NCI-H1417 (cell line): Measurements from ENCODE around the gene BSN.

ENCODE experiments used
- DNase-seq, 3 experiments: peaks; one replicate each; lab custom pipeline; 2025; lab: John Stamatoyannopoulos, UW

BSN gene

DNA sequence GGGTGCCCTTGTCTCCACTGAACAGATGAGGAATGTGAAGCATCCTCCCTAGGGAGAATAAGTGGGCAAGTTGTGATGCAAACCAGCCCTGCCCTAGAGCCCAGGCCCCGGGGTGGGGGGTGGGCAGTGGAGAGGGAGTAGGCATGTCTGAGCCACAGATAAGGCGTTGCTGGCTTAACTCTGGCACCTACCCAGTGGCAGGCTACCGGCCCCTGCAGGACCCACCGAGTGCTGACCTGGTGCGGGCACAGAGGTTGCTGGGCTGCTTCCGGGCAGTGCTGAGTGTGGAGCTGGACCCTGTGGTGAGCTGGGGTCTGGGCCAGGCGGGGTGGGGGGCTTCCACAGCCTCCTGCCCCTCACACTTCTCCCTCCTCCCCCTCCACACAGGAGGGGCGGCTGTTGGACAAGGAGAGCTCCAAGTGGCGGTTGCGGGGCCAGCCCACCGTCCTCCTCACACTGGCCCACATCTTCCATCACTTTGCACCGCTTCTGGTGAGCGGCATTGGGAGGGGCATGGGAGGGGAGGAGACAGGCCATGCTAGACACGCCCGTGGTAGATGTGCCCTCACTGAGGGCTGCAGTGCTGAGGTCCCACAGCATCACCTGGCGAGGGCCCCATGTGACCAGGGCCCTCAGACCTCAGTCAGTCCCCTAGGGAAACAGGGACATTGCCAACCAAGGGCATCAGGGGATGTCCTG lies 145.2 kb downstream of the BSN start:
- no peak for DNase-seq

DNA sequence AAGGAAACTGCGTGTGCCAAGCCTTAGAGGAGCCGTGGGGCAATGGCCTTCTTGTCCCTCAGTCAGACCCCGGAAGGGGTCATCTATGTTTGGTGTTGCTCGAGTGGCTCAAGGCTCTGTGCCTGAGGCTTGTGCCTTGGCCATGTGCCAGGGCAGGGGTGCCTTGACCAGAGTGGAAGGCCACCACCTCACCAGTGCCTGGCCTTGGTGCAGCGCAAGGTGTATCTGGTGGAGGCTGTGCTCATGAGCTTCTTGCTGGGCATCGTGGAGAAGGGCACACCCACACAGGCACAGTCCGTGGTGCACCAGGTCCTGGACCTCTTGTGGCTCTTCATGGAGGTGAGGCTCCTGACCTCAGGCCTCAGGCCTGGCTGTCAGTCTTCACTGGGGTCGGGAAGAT lies 145.7 kb downstream of the BSN start:
- DNase-seq, result no peak

DNA sequence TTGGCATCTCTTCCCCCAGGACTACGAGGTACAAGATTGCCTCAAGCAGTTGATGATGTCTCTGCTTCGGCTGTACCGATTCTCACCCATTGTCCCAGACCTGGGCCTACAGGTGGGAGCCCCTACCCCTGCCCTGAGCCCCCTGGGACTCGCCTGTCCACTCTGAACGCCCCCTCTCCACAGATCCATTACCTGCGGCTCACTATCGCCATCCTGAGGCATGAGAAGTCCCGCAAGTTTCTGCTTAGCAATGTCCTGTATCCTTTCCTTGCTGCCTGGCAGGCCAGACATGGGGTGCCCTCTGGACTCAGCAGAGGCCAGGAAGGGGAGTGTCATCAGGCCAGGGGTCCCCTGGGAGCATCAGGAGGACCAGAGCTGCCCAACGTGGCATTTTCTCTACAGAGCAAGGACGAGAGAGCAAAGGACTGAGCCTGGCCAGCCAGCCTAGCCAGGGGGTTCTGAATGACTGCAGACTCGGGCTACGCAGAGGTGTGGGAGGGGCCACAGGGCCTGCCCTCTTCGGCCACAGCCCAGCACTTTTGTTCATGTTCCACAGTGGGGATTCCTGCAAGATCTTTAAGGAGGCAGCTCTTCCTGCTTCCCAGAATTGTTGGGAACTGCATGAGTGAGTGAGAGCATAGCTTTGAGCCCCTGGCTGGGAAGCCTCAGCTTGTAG lies 146.3 kb downstream of the BSN start:
- no peak for DNase-seq

DNA sequence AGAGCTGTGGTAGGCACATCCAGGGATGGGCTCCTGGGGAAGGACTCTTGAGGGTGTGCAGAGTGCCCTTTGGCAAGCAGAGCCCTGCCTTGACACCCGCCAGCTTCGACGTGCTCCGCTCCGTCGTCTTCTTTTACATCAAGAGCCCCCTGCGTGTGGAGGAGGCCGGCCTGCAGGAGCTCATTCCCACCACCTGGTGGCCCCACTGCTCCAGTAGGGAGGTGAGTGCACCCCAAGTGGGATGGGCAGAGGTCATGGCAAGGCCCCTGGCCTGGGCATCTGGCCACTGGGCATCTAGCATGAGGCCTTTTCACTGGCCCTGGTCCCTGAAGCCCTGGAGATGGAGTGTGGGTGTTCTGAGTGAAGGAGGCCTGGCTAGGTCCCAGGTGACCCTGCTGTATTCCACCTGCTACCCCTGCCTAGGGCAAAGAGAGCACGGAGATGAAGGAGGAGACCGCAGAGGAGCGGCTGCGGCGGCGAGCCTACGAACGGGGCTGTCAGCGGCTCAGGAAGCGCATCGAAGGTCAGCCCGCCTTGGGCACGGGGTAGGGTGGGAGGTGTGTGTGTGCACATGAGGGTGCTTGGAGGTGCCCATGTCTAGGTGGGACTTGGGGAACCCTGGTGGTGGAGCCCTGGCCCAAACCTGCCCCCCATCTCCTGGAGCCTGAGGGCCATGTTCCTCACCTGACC lies 147.3 kb downstream of the BSN start:
- no peak for DNase-seq

DNA sequence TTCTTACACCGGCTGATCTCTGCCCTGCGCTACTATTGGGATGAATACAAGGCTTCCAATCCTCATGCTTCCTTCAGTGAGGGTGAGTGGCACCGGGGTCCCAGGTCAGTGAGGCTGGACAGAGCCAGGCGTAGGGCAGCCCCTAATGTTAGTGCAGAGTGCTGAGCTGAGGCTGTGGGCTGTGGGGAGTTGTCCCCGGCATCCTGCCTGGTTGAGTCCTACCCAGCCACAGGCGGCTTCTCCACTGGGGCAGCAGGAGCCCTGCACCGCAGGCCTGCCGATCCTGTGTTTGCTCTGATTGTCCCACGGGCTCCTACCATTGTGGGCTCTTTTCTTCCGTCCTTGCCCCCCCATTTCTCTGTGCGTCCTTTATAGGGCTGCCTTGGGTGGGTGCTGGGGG lies 148.4 kb downstream of the BSN start:
- DNase-seq, result no peak

DNA sequence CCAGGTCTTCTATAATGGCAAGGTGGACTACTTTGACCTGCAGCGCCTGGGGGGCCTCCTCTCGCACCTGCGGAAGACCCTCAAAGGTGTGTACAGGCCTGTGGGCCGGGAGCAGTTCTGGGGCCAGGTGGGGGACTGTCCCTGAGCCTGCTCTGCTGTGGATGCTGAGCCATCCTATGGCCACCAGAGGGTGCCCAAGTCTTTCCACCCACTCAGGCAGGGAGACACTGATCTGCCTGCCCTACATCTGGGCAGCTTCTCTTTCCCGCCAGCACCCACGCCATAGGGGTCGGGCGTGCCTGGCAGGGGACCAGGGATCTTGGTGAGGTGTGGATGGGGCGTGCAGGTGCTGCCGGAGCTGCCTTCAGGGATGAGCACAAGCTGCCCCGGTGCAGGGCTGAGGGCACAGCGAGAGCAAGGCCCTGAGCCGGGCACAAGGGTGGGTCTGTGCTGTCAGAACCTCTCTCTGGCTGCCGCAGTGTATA lies 149.2 kb downstream of the BSN start:
- peak; percentile 12 to 63 (median 16) for DNase-seq

DNA sequence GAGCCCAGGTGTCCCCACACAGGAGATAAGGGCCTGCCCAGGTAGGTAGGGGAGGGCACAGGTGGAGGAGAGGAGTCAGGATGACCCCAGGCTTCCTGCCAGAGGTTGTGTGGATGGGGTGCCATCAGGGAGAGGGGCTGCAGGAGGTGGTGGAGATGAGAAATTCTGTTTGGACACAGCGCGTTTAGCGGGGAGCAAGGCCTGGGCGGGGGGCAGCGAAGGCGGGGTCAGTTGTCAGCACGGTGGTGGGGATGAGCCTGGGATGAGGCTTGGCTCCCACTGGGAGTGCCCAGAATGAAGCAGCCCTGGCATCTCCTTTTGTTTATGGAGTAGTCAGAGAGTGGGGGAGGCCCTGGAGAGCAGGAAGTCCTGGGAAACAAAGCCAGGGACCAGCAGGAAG lies 149.7 kb downstream of the BSN start:
- DNase-seq, result no peak

DNA sequence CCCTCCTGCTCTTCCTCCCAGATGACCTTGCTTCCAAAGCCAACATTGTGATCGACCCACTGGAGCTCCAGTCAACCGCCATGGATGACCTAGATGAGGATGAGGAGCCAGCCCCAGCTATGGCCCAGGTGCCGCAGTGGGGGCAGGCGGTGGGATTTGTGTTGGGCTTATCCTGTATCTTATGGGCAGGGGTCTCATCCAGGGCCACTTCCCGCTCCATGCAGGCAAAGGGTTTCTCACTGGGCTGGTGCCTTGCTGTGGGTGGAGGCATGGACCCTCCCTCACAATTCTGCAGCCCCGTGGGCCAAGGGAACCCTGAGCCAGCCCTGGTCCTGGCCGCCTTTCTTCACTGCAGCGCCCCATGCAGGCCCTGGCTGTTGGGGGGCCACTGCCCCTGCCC lies 150.4 kb downstream of the BSN start:
- no peak for DNase-seq

DNA sequence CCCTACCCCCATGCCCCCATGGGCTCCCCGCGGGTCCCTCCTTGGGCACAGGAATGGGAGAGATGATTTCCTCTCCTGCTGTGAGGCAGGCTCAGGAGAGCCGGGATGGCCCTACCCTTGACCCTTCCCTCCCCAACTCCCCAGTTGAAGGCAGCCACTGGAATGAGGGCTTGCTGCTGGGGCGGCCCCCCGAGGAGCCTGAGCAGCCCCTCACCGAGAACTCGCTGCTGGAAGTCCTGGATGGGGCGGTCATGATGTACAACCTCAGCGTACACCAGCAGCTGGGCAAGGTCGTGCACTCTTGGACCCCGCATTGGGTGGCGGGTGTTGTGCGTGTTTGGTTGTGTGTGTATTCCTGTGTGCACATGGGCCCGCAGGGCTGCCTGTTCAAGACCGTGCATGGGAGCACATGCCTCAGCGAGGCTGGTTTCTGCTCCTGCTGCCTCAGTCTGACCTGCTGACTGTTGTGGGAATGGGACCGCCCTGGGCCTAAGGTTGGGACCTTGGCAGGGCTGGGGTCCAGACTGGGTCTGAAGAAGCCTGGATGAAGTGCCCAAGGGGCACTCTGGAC lies 151.2 kb downstream of the BSN start:
- no peak for DNase-seq

DNA sequence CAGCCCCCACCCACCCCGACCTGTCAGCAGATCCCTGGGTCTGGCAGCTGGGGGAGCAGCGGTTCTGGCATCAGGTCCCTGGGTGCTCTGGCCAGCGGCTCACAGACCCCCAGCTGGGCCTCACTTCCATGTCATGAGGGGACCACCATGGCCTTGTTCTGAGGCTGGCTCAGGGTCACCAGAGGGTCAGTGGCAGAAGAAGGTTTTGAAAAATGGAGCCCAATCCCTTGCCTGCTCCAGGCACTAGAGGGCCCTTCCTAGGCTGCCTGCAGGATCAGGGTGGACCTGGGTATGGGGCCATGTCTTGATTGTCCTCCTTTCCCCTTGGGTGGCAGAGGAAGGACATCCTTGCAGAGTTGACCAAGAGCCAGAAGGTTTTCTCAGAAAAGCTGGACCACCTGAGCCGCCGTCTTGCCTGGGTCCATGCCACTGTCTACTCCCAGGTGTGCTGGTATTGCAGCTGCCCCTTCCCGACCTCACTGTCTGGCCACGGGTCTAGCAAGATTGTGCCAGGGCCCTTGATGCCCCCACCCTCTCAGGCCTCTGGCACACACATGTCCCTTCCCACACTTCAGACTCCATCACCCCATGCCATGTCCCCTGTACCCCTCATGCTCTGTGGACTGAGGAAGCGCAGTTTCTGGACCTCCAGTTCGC lies 152.3 kb downstream of the BSN start:
- no peak for DNase-seq

DNA sequence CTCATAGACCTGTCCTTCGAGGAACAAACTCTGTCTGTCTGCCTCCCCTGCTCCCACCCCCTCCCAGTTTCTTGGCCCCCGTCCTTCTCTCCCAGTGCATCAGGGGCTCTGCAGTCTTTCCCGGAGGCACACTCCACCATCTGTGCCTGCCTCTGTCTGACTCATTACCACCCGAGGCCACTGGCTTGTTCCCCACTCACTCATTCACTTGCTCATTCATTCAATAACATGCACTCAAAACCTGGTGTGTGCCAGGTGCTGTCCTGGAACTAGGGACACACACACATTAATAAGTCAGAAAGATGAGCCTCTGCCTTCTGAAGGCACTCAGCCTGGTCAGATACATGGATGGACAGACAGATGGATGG lies 152.8 kb downstream of the BSN start:
- DNase-seq, result no peak

DNA sequence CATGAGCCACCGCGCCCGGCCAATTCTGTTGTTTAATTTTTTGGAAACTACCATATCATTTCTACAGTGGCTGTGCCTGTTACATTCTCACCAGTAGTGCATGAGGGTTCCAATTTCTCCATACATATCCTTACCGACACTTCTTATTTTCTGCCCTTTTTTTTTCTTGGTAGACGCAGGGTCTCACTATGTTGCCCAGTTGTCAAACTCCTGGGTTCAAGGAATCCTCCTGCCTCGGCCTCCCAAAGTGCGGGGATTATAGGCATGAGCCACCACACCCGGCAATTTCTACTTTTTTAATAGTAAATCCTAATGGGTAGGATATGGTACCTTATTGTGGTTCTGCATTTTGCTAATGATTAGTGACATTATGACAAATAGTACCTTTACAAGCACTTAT lies 155.6 kb downstream of the BSN start:
- DNase-seq, result no peak

DNA sequence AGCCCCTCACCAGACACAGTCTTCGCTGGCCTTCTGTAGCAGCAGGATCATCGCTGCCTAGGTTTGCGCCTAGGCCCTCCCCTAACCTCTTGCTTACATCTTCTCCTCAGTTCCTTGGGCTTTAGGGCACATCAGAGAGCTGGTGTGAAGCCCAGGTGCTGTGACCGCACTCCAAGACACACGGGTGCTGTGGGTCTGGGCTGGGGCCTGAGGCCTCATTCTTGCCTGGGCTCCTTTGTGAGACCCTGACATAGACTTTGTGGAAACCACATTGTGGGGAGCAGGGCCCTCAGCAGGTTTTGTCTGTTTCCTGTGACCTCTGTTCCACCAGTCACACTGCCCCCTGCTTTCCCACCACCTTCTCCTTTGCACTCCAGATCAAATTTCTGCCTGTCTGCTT lies 157.2 kb downstream of the BSN start:
- DNase-seq, result no peak

DNA sequence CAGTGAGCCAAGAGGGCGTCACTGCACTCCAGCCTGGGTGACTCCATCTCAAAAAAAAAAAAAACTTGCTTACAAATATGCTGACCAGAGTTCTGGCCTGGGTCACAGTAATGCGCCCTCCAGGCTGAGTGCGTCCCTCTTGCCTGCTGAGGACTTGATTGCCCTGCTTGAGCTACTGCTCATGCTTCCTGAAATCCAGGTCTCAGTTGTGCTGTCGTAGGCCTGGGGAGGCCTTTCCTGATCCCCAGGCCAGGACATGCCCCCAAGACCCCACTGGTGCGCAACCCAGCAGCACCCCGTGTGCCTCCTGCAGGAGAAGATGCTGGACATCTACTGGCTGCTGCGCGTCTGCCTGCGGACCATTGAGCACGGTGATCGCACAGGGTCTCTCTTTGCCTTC lies 157.9 kb downstream of the BSN start:
- DNase-seq, result no peak

DNA sequence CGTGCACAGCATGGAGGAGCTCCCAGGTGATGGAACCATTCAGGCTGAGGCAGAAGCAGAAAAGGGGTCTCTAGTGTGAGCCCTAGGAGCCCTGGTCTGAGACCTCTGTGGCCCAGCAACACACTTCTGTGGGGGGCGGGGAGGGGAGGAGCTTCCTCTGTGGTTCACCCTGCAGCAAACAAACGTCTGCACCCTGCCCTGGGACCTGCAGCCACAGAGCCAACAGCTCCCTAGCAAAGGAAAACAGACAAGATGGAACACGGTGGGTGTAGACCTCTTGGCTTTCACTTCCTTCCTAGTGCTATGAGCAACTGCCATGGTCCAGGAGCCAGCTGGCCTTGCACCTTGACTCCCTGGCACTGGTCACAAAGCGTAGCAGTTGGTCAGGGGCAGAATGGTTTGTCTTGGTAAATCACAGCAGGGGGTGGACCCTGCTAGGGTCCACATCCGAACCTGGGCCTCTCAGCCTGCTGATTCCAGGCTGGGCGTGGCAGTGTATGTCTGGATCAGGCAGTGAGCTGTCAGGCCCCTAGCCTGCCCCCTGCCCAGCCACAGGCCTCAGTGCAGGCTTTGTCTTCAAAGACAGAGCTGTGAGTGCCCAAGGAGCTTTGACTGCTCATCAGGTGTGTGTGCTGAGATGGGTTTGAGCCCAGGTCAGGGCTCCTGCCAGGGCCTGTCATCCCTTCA lies 158.5 kb downstream of the BSN start:
- no peak for DNase-seq

DNA sequence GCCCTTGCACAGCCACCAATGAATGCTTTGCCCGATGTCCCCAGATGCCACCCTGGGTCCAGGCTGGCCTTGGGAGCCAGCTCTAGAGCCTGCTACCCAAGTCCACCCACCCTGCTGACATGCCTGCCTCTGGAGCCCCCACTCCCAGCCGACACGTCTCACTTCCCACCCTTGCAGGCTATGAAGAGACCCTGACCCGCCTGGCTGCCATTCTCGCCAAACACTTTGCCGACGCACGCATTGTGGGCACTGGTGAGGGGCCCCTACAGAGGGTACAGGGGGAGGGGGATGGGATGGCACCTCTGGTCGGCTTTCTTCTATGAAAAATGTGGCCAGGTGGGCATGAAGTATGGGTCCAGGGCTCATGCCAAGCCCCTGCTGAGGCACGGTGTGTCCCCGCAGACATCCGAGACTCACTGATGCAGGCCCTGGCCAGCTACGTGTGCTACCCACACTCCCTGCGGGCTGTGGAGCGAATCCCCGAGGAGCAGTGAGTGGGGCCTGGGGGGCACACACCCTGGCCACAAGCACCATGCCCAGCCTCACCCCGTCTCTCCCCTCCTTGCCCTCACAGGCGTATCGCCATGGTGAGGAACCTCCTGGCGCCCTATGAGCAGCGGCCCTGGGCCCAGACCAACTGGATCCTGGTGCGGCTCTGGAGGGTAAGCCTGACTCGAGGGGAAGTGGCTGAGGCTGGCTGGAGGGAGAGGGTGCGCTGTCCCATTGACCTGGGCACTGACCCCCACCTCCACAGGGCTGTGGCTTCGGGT lies 159.2 kb downstream of the BSN start:
- DNase-seq, result no peak

DNA sequence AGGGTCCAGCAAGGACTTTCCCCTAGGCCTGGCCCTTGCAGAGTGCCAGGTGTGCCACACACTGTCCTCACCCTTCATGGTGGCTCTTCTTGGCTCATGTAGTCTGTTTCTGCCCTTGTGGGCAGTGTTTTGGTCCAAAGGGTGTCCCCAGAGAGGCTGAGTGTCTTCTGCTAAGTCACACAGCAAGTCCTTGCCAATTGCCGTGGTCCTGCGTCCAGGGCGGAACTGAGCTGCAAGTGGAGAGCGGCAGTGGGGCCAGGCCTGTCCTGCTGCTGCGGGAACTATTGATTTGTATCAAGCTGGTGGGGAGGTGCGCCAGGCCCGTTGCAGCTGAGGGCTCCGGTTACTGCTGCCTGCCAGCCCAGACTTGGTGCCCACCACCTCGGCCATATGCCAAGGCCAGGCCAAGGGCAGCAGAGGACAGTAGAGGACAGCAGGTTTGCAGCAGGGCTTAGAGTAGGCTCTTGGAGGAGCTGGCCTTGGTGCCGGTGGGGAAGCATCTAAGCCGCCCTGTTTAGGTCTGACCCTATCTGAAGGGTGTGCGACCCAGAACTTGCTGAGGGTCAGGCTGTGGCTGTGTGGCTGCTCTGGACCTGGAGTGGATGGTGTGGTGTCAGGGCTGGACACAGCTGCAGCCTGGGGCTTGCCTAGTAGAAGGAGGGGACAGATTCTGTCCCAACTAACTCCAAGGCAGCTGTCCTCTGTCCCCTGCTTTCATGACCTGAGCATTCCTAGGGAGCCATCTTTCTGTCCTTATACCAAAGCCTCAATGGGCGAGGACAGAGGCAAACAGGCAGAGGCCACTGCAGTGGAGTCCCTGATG lies 160.7 kb downstream of the BSN start:
- DNase-seq, result no peak

DNA sequence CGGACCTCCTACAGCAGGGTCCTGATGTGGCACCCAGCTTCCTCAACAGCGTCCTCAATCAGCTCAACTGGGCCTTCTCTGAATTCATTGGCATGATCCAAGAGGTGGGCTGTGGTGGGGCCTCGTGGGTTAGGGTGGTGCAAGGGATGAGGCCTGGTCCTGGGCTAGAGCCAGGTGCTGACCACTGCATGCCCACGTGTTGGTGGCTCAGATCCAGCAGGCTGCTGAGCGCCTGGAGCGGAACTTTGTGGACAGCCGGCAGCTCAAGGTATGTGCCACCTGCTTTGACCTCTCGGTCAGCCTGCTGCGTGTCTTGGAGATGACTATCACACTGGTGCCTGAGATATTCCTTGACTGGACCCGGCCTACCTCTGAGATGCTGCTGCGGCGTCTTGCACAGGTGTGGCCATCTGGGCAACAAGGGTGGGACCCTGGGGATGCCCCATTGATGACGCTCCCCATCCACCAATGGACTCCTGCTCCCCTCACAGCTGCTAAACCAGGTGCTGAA lies 161.4 kb downstream of the BSN start:
- DNase-seq, result no peak

DNA sequence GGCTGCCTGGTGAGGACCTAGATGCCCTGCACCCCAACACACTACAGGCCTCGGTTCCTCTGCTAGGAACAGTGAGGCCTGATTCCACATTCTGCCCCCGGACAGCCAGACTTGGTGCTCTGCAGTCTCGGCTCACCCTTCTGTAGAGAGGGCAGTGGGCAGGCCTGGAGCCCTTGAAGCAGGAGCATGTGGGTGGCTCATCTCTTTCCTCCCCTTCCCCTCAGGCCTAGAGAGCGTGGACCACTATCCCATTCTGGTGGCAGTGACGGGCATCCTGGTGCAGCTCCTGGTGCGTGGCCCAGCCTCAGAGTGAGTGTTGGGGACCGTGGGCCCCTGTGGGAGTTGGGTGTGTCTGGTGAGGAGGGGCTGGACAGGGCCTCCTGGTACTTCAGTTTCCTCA lies 161.9 kb downstream of the BSN start:
- no peak for DNase-seq

DNA sequence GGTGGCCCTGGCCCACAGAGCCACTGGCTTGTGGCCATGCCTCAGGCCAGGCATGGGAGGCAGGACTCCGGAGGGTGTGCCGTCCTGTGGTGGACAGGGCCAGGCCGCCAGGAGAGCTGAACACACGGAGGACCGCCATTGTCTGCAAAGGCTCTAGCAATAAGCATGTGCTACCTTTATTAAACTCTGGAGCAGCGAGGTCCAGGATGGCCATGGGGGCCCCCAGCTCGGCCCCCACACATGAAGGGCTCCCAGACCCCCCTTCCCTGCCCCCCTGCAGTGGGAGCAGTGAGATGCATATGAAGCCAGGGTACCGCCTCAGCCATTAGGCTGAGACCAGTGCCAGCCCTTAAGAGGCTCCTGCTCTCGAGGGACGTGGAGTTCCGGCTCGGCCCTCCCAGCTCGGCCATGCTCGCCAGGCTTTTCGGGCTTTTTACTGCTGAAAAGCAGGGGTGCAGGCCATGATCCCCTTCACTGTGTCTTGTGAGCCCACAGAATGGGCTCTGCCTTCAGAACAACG lies 162.5 kb downstream of the BSN start:
- no peak for DNase-seq
